Prostate gland (tissue), 2 donors: ENCODE measurements around the gene DSCAM. TPM values are rescaled to one million over a fixed set of nuclear protein-coding genes. Genes with fewer than 3 reads are reported as not detected.

ENCODE experiments used
- DNase-seq: peaks from one replicate; pipeline ENCODE4 v3.0.0-alpha.2; 2019; ENCODE audit warnings: low spot score
- H3K27ac ChIP-seq, 2 donors: fragments of 200-600 bp; sonication (generic); 2 replicates each; pipeline ENCODE4 v1.5.1; 2017 to 2019
- H3K27me3 ChIP-seq: fragments of 200-600 bp; sonication (generic); replicated peaks from 2 replicates; pipeline ENCODE4 v1.5.1; 2019; ENCODE audit not compliant: insufficient read depth
- H3K36me3 ChIP-seq, 2 donors: fragments of 200-600 bp; sonication (generic); 1 replicate in 1 of 2; 2 replicates in 1 of 2; pipeline versions ENCODE4 v1.5.1 to v1.8.1; 2017 to 2019
- H3K4me1 ChIP-seq: fragments of 200-600 bp; sonication (generic); replicated peaks from 2 replicates; pipeline ENCODE4 v1.5.1; 2019
- H3K4me3 ChIP-seq, 2 donors: fragments of 200-600 bp; sonication (generic); 2 replicates each; pipeline ENCODE4 v1.5.1; 2017 to 2019
- H3K9me3 ChIP-seq: fragments of 200-600 bp; sonication (generic); 2 replicates; pipeline ENCODE4 v1.5.1; 2017
- CTCF ChIP-seq, 4 experiments: fragments of 200-600 bp in 2 of 4; fragments of 450-650 bp in 2 of 4; sonication (generic) in 2 of 4; IDR thresholded peaks; 1 replicate in 3 of 4; 2 replicates in 1 of 4; pipeline ENCODE4 v1.5.1; 2016 to 2019; ENCODE audit warnings: antibody characterized with exemption in 4 of 4, mild to moderate bottlenecking in 2 of 4, moderate library complexity in 2 of 4
- POLR2A ChIP-seq: fragments of 450-650 bp; IDR thresholded peaks from one replicate; pipeline ENCODE4 v1.6.1; 2016; ENCODE audit warnings: antibody characterized with exemption, mild to moderate bottlenecking
- POLR2AphosphoS5 ChIP-seq: sonication (generic); formaldehyde crosslinking; IDR thresholded peaks from one replicate; pipeline ENCODE4 v1.6.1; 2017; ENCODE audit warnings: antibody characterized with exemption
- WGBS: methylation state at CpG from one replicate; pipeline ENCODE4 v1.1.5; 2018; 5-methylcytosine and 5-hydroxymethylcytosine counted together
- intact Hi-C: fragments of 100-400 bp; cut with DNase I; formaldehyde crosslinking; loops from one replicate; pipeline ENCODE4 v1.14.2; 2022
- total RNA-seq, 2 donors: library from RNA; depleted of rRNA; stranded (reverse); fragments of >200 nt; gene quantifications; one replicate each; pipeline ENCODE4 v1.1.0, GENCODE V29; 2016

The DSCAM gene
- total RNA-seq, 2 donors from 2014 or later, result under 0.01 to 1.6 TPM

- DNase-seq, result no peak
- Histone ChIP-seq H3K27me3 (no peaks in the 10 kb centered on the region), H3K27ac (no peak overlapping the region), H3K4me1 (no peaks in the 10 kb centered on the region), H3K9me3 (no peaks in the 10 kb centered on the region), H3K36me3 (no peaks in the 10 kb centered on the region), H3K4me3 (no peak overlapping the region)
- TF ChIP-seq CTCF (IDR thresholded peaks at IDR 0.05), result no peak
- no peak for TF ChIP-seq POLR2A
- no peak for TF ChIP-seq POLR2AphosphoS5
- intact Hi-C loops, result loop anchor here (5.0 kb wide), 1 partner anchor 41 kb away; no protein-coding TSS in a partner anchor
- 78% methylated on average over 9 of the region's 9 CpGs for WGBS
Observed at GRCh38 chr21:40118527-40118926, 728.4 kb downstream of the DSCAM start.

- Histone ChIP-seq H3K27ac (no peak overlapping the region), H3K9me3 (no peaks in the 10 kb centered on the region), H3K4me1 (no peaks in the 10 kb centered on the region), H3K36me3 (no peaks in the 10 kb centered on the region), H3K27me3 (no peaks in the 10 kb centered on the region), H3K4me3 (no peak overlapping the region)
- no peak for DNase-seq
- intact Hi-C loops, result loop anchor here (5.0 kb wide), 1 partner anchor 40 kb away; no protein-coding TSS in a partner anchor
- no peak for TF ChIP-seq CTCF (IDR thresholded peaks at IDR 0.05)
- no peak for TF ChIP-seq POLR2A
- 88% methylated on average over 4 of the region's 4 CpGs for WGBS
Observed at GRCh38 chr21:40117236-40117635, 729.7 kb downstream of the DSCAM start.

- H3K27ac ChIP-seq, result no peak overlapping the region
- H3K27me3 ChIP-seq, result no peaks in the 10 kb centered on the region
- no peaks in the 10 kb centered on the region for H3K4me1 ChIP-seq
- intact Hi-C loops, result loop anchor here (5.0 kb wide), 1 partner anchor 38 kb away; no protein-coding TSS in a partner anchor
- H3K4me3 ChIP-seq, result no peak overlapping the region
- TF ChIP-seq CTCF (IDR thresholded peaks at IDR 0.05), result no peak
- TF ChIP-seq POLR2A, result no peak
- no peak for TF ChIP-seq POLR2AphosphoS5
- no peaks in the 10 kb centered on the region for H3K9me3 ChIP-seq
- no peak for DNase-seq
- no peaks in the 10 kb centered on the region for H3K36me3 ChIP-seq
Observed at GRCh38 chr21:40115775-40116174, 731.2 kb downstream of the DSCAM start.

- no peaks in the 10 kb centered on the region for H3K4me1 ChIP-seq
- no peaks in the 10 kb centered on the region for H3K9me3 ChIP-seq
- intact Hi-C loops, result no loop called here
- H3K27ac ChIP-seq, result no peak overlapping the region
- 64% methylated on average over 3 of the region's 3 CpGs for WGBS
- H3K4me3 ChIP-seq, result no peak overlapping the region
- no peaks in the 10 kb centered on the region for H3K27me3 ChIP-seq
- DNase-seq, result no peak
- H3K36me3 ChIP-seq, result no peaks in the 10 kb centered on the region
- TF ChIP-seq POLR2A, result no peak
- no peak for TF ChIP-seq CTCF (IDR thresholded peaks at IDR 0.05)
- no peak for TF ChIP-seq POLR2AphosphoS5
Observed at GRCh38 chr21:40102682-40103081, 744.3 kb downstream of the DSCAM start.

- TF ChIP-seq POLR2AphosphoS5 (no peak), POLR2A (no peak), CTCF (IDR thresholded peaks at IDR 0.05) (no peak)
- no peak for DNase-seq
- H3K4me1 ChIP-seq, result no peaks in the 10 kb centered on the region
- intact Hi-C loops, result no loop called here
- H3K27me3 ChIP-seq, result no peaks in the 10 kb centered on the region
- no peaks in the 10 kb centered on the region for H3K9me3 ChIP-seq
- 94% methylated on average over 3 of the region's 3 CpGs for WGBS
- H3K4me3 ChIP-seq, result no peak overlapping the region
- no peaks in the 10 kb centered on the region for H3K36me3 ChIP-seq
- no peak overlapping the region for H3K27ac ChIP-seq
Observed at GRCh38 chr21:40099809-40100208, 747.1 kb downstream of the DSCAM start.
